Liver (tissue), 9 donors: ENCODE data around the gene RNU7-1. TPM values are rescaled to one million over a fixed set of nuclear protein-coding genes. Genes with fewer than 3 reads are reported as not detected.

ENCODE experiments used
- DNase-seq: peaks from one replicate; pipeline ENCODE4 v3.0.0-alpha.2; 2017; ENCODE audit warnings: low spot score
- H3K27ac ChIP-seq, 2 donors: one replicate each; pipeline ENCODE4 v1.7.0; 2013; ENCODE audit warnings: inconsistent platforms in 2 of 2, low read length in 2 of 2, control low read depth in 1 of 2, low read depth in 1 of 2, mild to moderate bottlenecking in 1 of 2
- H3K27me3 ChIP-seq, 4 donors: one replicate each; pipeline versions ENCODE4 v1.6.1 to v1.7.0; 2013; ENCODE audit warnings: low read length in 3 of 4, inconsistent platforms in 1 of 4, mild to moderate bottlenecking in 1 of 4, moderate library complexity in 1 of 4; ENCODE audit not compliant: control insufficient read depth in 4 of 4, insufficient read depth in 4 of 4
- H3K36me3 ChIP-seq, 4 donors: one replicate each; pipeline versions ENCODE4 v1.6.1 to v1.7.0; 2013; ENCODE audit warnings: low read length in 3 of 4, mild to moderate bottlenecking in 3 of 4, low read depth in 1 of 4, moderate library complexity in 1 of 4; ENCODE audit not compliant: control insufficient read depth in 4 of 4, insufficient read depth in 3 of 4
- H3K4me1 ChIP-seq, 4 donors: one replicate each; pipeline versions ENCODE4 v1.6.1 to v1.7.0; 2013; ENCODE audit warnings: low read length in 3 of 4, mild to moderate bottlenecking in 3 of 4, moderate library complexity in 1 of 4; ENCODE audit not compliant: control insufficient read depth in 4 of 4, insufficient read depth in 4 of 4
- H3K4me3 ChIP-seq, 3 donors: one replicate each; pipeline versions ENCODE4 v1.6.1 to v1.7.0; 2013; ENCODE audit warnings: low read length in 3 of 3, control low read depth in 1 of 3, low read depth in 1 of 3, mild to moderate bottlenecking in 1 of 3
- H3K9ac ChIP-seq, 2 donors: one replicate each; pipeline ENCODE4 v1.7.0; 2013; ENCODE audit warnings: low read length in 2 of 2, mild to moderate bottlenecking in 2 of 2, moderate library complexity in 2 of 2, control low read depth in 1 of 2, low read depth in 1 of 2
- H3K9me3 ChIP-seq, 4 donors: one replicate each; pipeline versions ENCODE4 v1.6.1 to v1.7.0; 2013; ENCODE audit warnings: low read length in 3 of 4; ENCODE audit not compliant: control insufficient read depth in 4 of 4
- ATF3 ChIP-seq: IDR thresholded peaks from 2 replicates; pipeline ENCODE4 v1.6.1; 2016; ENCODE audit warnings: antibody characterized with exemption
- CTCF ChIP-seq: fragments of 150-350 bp; IDR thresholded peaks from 2 replicates; pipeline ENCODE4 v1.5.1; 2017; ENCODE audit warnings: improper control_type of control experiment, low read depth, low read length; ENCODE audit not compliant: missing input control
- EGR1 ChIP-seq, 2 donors: IDR thresholded peaks; 2 replicates each; pipeline ENCODE4 v1.6.1; 2016 to 2018; ENCODE audit warnings: antibody characterized with exemption in 2 of 2, low read depth in 2 of 2
- FOXA1 ChIP-seq: IDR thresholded peaks from 2 replicates; pipeline ENCODE4 v1.6.1; 2016; ENCODE audit warnings: antibody characterized with exemption
- FOXA2 ChIP-seq: IDR thresholded peaks from 2 replicates; pipeline ENCODE4 v1.6.1; 2016; ENCODE audit warnings: antibody characterized with exemption
- HNF4A ChIP-seq, 2 donors: conservative IDR thresholded peaks; 2 replicates each; pipeline ENCODE4 v1.6.1; 2016; ENCODE audit warnings: antibody characterized with exemption in 2 of 2, mild to moderate bottlenecking in 2 of 2
- HNF4G ChIP-seq: IDR thresholded peaks from 2 replicates; pipeline ENCODE4 v1.6.1; 2016; ENCODE audit warnings: antibody characterized with exemption
- NR2F2 ChIP-seq: IDR thresholded peaks from 2 replicates; pipeline ENCODE4 v1.6.1; 2016; ENCODE audit warnings: antibody characterized with exemption
- RAD21 ChIP-seq, 2 donors: IDR thresholded peaks; 2 replicates each; pipeline ENCODE4 v1.6.1; 2016; ENCODE audit warnings: antibody characterized with exemption in 2 of 2, mild to moderate bottlenecking in 2 of 2
- REST ChIP-seq: IDR thresholded peaks from 2 replicates; pipeline ENCODE4 v1.6.1; 2016; ENCODE audit warnings: antibody characterized with exemption, mild to moderate bottlenecking
- RXRA ChIP-seq, 2 donors: IDR thresholded peaks; 2 replicates each; pipeline ENCODE4 v1.6.1; 2017 to 2018; ENCODE audit warnings: antibody characterized with exemption in 2 of 2, mild to moderate bottlenecking in 1 of 2
- SP1 ChIP-seq: IDR thresholded peaks from 2 replicates; pipeline ENCODE4 v1.6.1; 2018; ENCODE audit warnings: antibody characterized with exemption, mild to moderate bottlenecking
- TAF1 ChIP-seq: conservative IDR thresholded peaks from 2 replicates; pipeline ENCODE4 v1.6.1; 2016; ENCODE audit warnings: antibody characterized with exemption, mild to moderate bottlenecking
- YY1 ChIP-seq: IDR thresholded peaks from 2 replicates; pipeline ENCODE4 v1.6.1; 2016; ENCODE audit warnings: antibody characterized with exemption, mild to moderate bottlenecking
- ZBTB33 ChIP-seq: IDR thresholded peaks from 2 replicates; pipeline ENCODE4 v1.6.1; 2016; ENCODE audit warnings: antibody characterized with exemption
- WGBS: extraction: QIAGEN DNeasy Blood & Tissue Kit; methylation state at CpG from one replicate; pipeline ENCODE4 v1.1.7; 2013; 5-methylcytosine and 5-hydroxymethylcytosine counted together
- polyA plus RNA-seq, 2 donors: library from polyadenylated mRNA; stranded (reverse) in 1 of 2; unstranded in 1 of 2; fragments of 200-250 nt in 1 of 2; fragments of >200 nt in 1 of 2; fragmentation: Nextera tagmentation in 1 of 2; extraction: Ambion mirVana in 1 of 2; gene quantifications; one replicate each; pipeline versions ENCODE4 v1.2.1 to v1.2.3, GENCODE V29; 2013 to 2015
- total RNA-seq, 2 donors: library from RNA; depleted of rRNA; stranded (reverse); fragments of >200 nt; gene quantifications; one replicate each; pipeline ENCODE4 v1.2.3, GENCODE V29; 2014
- donor health status: healthy.
- donor health status: healthy.
- donor health status: healthy.
- donor health status: healthy.
- donor health status: healthy.

Gene RNU7-1
- total and polyA plus RNA-seq, 4 donors = not detected

- Histone ChIP-seq H3K9me3 (no peaks in the 10 kb centered on the region), H3K27ac (no peak overlapping the region), H3K9ac (no peak overlapping the region), H3K4me3 (no peak overlapping the region), H3K27me3 (peaks cover 0 to 6% (median 0%) of the 10 kb centered on the region in 4 donors), H3K4me1 (peaks cover 0 to 16% (median 12%) of the 10 kb centered on the region in 4 donors), H3K36me3 (no peaks in the 10 kb centered on the region)
- TF ChIP-seq FOXA2 (no peak), EGR1 (IDR thresholded peaks at IDR 0.05; ENCODE audit: low read depth in 2 of 2) (no peak)
- WGBS = 73% methylated on average over 7 of the region's 7 CpGs
- DNase-seq = no peak
These were observed 24.0 kb upstream of the RNU7-1 start for GRCh38 chr12:6919588-6919987.

- no peak for DNase-seq
- peaks cover 8 to 31% (median 26%) of the 10 kb centered on the region in 4 donors for H3K4me1 ChIP-seq
- no peak overlapping the region for H3K27ac ChIP-seq
- H3K9ac ChIP-seq = no peak overlapping the region
- H3K36me3 ChIP-seq = no peaks in the 10 kb centered on the region
- TF ChIP-seq EGR1 (IDR thresholded peaks at IDR 0.05; ENCODE audit: low read depth in 2 of 2) = no peak
- TF ChIP-seq RAD21 (IDR thresholded peaks at IDR 0.05) = no peak
- no peak for TF ChIP-seq YY1
- TF ChIP-seq REST = no peak
- TF ChIP-seq ZBTB33 = no peak
- no peak for TF ChIP-seq CTCF
- TF ChIP-seq FOXA1 = no peak
- no peak for TF ChIP-seq RXRA (IDR thresholded peaks at IDR 0.05)
- TF ChIP-seq TAF1 = no peak
- no peak for TF ChIP-seq SP1
- TF ChIP-seq ATF3 = no peak
- TF ChIP-seq NR2F2 = no peak
- TF ChIP-seq HNF4A (conservative IDR thresholded peaks at IDR 0.05) = no peak
- TF ChIP-seq FOXA2 = no peak
- no peak for TF ChIP-seq HNF4G
- WGBS = 75% methylated on average over 7 of the region's 7 CpGs
- H3K9me3 ChIP-seq = no peaks in the 10 kb centered on the region
- no peaks in the 10 kb centered on the region for H3K27me3 ChIP-seq
- H3K4me3 ChIP-seq = no peak overlapping the region
These were observed 22.1 kb upstream of the RNU7-1 start for GRCh38 chr12:6921539-6921938.
